Measurements from ENCODE around the gene SPTB. TPM values are rescaled to one million over a fixed set of nuclear protein-coding genes. Genes with fewer than 3 reads are reported as not detected.

The SPTB gene
- total RNA-seq, 1 experiment from 2014 or later = 2.3 TPM

GRCh38 chr14:64885559-64885958 lies 5.9 kb upstream of the SPTB start:
- no peak overlapping the region for H3K27ac ChIP-seq (ENCODE audit: insufficient read length, low read depth, low read length)
- no peak overlapping the region for H3K27ac Mint-ChIP-seq
- H3K9me3 ChIP-seq (ENCODE audit: control insufficient read depth, low read depth, low read length) = no peaks in the 10 kb centered on the region
- no peak overlapping the region for H2BK120ac ChIP-seq (ENCODE audit: low read depth, low read length, poor library complexity, severe bottlenecking)
- H4K8ac ChIP-seq (replicated peaks; ENCODE audit: insufficient read length, low read depth, low read length) = no peak overlapping the region
- H4K20me1 ChIP-seq (ENCODE audit: control insufficient read depth, insufficient read depth, insufficient read length) = no peaks in the 10 kb centered on the region
- H3K27me3 Mint-ChIP-seq (ENCODE audit: low read depth) = peaks cover 54% of the 10 kb centered on the region
- H3K79me2 ChIP-seq (ENCODE audit: insufficient read depth, low read length) = no peaks in the 10 kb centered on the region
- no CpG with 5 or more reads among the region's 2 CpGs for WGBS (ENCODE audit: extremely low coverage, insufficient read length, low lambda C conversion rate)
- H3T11ph ChIP-seq (ENCODE audit: low read length) = no peak overlapping the region
- H3K23ac ChIP-seq (ENCODE audit: insufficient read length, low read depth, low read length) = no peak overlapping the region
- H3K9ac ChIP-seq (ENCODE audit: extremely low read depth, insufficient read length, low read length) = no peak overlapping the region
- no peaks in the 10 kb centered on the region for H3K79me1 ChIP-seq (ENCODE audit: insufficient read depth, low read depth, low read length, poor library complexity, severe bottlenecking)
- no peak for DNase-seq
- no peak for TF ChIP-seq CTCF (conservative IDR thresholded peaks at IDR 0.05)
- no peak overlapping the region for H2AK5ac ChIP-seq (ENCODE audit: insufficient read length, low read length)
- no peaks in the 10 kb centered on the region for H3K36me3 Mint-ChIP-seq (ENCODE audit: insufficient read depth in 1 of 3, low read depth in 3 of 3)
- H3K27me3 ChIP-seq (ENCODE audit: insufficient read depth, low read length) = peaks cover 6% of the 10 kb centered on the region; the same call in 1 of the 2 replicates
- H3K4me3 Mint-ChIP-seq = no peak overlapping the region
- no peaks in the 10 kb centered on the region for H3K9me3 Mint-ChIP-seq
- no peak overlapping the region for H2AFZ ChIP-seq (ENCODE audit: low read length)
- no peaks in the 10 kb centered on the region for H3K4me1 ChIP-seq (ENCODE audit: insufficient read depth, low read length)
- H2BK5ac ChIP-seq (ENCODE audit: insufficient read length, low read length) = no peak overlapping the region
- H2BK12ac ChIP-seq (ENCODE audit: insufficient read length, low read depth, low read length) = no peak overlapping the region
- no peak overlapping the region for H2BK15ac ChIP-seq (ENCODE audit: low read depth, low read length)
- no peak overlapping the region for H3K14ac ChIP-seq (ENCODE audit: insufficient read depth, low read length)
- peaks cover 7 to 8% of the 10 kb centered on the region in 2 experiments for H3K4me1 Mint-ChIP-seq
- no peak overlapping the region for H3K4ac ChIP-seq (ENCODE audit: low read depth, low read length)
- H3K4me2 ChIP-seq (ENCODE audit: insufficient read depth, insufficient read length, low read length) = no peak overlapping the region
- peaks cover 4% of the 10 kb centered on the region for H3K23me2 ChIP-seq (ENCODE audit: insufficient read length, low read depth, low read length, poor library complexity, severe bottlenecking)
- no peak overlapping the region for H4K91ac ChIP-seq (ENCODE audit: insufficient read length, low read depth, low read length)
- no peak overlapping the region for H2BK20ac ChIP-seq (ENCODE audit: low read depth, low read length, poor library complexity, severe bottlenecking)
- no peak overlapping the region for H3K56ac ChIP-seq (ENCODE audit: insufficient read length, low read depth, low read length)
- no peak overlapping the region for H4K5ac ChIP-seq (ENCODE audit: insufficient read length, low read depth, low read length)
- no peak overlapping the region for H3K18ac ChIP-seq (ENCODE audit: insufficient read length, low read depth, low read length)
